ELF-1 (cell line): ENCODE results near the gene MRGPRX1.
"Not testable (repeated sequence)": the region's sequence is repeated elsewhere in the genome, so short reads cannot be mapped to it uniquely, and the experiment has no call there.

ENCODE experiments used
- DNase-seq: peaks from one replicate; pipeline ENCODE4 v3.0.0-alpha.2; 2016; ENCODE audit warnings: low read depth, low spot score

MRGPRX1 gene

DNA sequence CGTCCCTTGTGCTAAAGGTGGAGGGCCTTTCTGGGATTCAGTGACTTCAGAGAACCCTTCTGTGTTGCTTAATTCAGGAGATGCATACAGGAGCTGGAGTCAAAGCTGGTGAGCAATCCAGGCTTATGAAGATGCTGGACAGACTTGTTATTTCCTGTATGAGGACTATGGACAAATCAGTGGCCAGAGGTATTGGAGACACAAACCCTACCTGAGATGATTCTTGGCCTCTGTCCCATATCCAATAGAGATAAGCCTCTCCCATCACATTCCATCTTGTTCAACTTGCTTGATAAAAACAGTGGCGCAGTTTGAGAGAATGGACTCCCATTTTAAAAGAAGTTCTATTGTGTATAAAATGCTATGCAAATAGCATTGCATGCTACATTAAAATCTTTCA is at the start of gene MRGPRX1:
Gene MRGPRX1, minus strand, starts transcription at position 101 of the 400 bp plus-strand sequence. CDS start 4,630 bp downstream, outside the sequence.
- no peak for DNase-seq

GRCh38 chr11:18987454-18988231 is 48.4 kb upstream of the MRGPRX1 start:
- DNase-seq: no peak

DNA sequence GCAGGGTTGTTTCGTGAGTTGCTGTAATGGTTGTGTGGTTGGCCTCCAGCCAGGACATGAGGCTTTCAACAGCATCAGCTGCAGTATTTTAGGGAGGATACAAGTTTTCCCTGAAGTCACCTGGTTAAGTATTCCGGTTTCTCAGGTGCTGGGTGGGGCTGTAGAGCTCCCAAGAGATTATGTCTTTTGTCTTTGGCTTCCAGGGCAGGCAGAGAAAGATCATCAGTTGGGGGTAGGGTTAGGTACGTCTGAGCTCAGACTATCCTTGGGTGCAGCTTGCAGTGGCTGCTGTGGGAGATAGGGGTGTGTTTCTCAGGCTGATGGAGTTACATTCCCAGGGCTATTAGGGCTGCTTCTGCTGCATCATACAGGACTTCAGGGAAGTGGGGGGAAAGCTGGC is 47.5 kb upstream of the MRGPRX1 start:
- DNase-seq: no peak

DNA sequence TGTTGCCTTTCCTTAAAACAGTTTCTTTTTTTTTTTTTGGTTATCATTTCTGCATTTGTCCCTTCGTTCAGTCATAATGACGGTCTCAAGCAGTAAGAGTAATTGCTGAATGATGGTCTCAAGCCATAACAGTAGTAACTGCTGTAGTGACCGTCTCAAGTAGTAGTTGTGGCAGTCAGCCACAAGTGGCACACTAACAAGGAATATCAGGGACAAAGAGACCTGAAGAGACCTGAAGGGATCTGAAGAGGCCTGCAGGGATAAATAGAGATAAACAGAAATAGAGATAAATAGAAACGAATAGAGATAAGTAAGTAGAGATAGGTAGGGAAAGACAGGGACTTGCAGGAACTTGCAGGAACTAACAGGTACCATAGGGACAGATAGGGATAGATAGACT is 42.7 kb upstream of the MRGPRX1 start:
- DNase-seq: no peak

- no peak for DNase-seq
These were observed 35.0 kb upstream of the MRGPRX1 start for GRCh38 chr11:18974192-18974591.

GRCh38 chr11:18972336-18972735 is 33.1 kb upstream of the MRGPRX1 start:
- no peak for DNase-seq

GRCh38 chr11:18969720-18970119 is 30.5 kb upstream of the MRGPRX1 start:
- DNase-seq: no peak

DNA sequence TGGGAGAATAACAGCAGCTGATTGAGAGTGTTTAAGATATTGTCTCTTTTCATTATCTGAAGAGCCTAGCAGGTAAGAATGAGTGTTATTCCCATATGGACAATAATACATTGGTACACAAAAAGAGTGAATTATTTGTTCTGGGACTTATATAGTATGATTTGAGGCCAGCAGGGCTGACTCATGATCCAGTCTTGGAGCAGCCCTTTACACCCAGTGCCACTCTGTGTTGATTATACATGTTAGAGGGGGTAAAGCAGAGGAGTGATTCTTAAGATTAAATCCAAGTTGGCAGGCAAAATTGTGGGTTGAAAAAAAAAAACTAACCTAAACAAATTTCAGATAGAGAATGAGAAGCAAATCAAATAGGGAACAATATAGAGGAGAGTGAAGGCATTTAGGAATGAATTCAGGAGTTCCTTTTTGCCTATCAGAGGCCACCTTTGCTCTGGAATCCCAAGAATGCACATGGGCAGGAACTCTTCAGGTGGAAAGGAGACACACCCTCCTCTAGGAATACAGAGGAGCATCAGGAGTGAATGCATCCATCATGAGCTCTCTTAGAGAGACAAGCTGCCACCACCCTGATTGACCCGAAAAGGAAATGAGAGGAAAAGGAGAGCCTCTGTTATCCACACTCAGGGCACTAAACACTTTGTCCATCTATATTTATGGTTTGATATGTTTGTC is 19.2 kb upstream of the MRGPRX1 start:
- DNase-seq: peak; percentile 23

GRCh38 chr11:18956630-18957029 is 17.4 kb upstream of the MRGPRX1 start:
- DNase-seq: no peak

- DNase-seq: peak; percentile 32
These were observed 3.1 kb downstream of the MRGPRX1 start for GRCh38 chr11:18936002-18936673.

DNA sequence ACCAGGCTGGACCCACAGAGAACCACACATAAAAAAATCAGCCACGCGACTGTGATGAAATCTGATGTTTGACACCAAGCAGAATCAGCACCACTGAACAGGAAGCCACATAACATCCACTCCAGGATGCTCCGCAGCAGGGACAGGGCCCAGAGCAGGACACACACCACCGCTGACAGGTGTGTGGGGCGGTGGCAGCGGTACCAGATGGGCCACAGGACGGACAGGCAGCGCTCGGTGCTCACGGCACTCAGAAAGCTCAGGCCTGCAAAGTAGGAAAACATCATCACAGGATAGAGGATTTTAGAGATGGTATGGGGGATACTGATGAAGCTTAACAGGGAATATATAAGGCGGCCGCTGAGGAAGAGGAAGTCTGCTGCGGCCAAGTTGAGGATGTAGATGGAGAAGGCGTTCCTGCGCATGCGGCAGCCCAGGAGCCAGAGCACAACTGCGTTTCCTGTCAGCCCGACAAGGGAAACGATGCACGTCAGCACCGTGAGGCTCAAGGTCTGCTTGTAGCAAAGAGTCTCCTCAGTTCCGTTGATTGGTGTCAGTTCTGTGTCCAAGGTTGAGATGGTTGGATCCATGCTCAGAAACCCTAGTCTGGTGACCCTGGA is 4.9 kb downstream of the MRGPRX1 start:
- no peak for DNase-seq

DNA sequence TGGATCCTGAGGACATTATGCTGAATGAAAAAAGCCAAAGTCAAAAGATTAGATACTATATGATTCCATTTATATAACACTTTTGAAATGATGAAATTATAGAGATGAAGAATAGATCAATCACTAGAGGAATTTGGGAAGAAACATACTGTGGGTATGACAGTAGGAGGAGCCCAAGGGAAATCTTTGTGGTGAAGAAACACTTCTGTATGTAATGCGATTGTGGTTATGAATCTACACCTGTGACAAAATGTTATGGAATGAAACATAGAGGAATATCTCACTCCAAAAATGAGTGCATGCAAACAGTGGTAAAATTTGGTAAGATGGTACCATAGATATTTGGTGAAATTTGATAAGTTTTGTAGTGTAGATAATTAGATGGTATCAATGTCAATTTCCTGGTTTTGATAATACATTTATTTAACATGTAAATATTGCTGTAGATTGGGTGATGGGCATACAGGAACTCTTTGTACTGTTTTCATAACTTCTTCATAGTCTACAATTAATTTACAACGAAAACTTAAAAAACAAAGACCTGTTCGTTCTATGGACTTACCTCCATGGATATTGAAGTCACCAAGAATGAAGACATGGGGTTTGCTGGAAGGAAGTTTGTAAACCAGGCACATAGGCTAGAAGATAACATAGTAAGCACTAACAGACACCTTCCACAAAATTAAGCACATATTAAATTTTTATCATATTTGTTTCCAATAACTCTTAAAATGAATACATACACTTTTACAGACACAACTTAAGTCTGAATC is 11.5 kb downstream of the MRGPRX1 start:
- no peak for DNase-seq

DNA sequence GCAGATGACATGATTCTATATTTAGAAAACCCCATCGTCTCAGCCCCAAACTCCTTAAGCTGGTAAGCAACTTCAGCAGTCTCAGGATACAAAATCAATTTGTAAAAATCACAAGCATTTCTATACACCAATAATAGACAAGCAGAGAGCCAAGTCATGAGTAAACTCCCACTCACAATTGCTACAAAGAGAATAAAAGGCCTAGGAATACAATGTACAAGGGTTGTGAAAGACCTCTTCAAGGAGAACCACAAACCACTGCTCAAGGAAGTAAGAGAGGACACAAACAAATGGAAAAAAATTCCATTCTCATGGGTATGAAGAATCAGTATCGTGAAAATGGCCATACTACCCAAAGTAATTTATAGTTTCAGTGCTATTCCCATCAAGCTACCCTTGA is 13.8 kb downstream of the MRGPRX1 start:
- not testable (repeated sequence) for DNase-seq

DNA sequence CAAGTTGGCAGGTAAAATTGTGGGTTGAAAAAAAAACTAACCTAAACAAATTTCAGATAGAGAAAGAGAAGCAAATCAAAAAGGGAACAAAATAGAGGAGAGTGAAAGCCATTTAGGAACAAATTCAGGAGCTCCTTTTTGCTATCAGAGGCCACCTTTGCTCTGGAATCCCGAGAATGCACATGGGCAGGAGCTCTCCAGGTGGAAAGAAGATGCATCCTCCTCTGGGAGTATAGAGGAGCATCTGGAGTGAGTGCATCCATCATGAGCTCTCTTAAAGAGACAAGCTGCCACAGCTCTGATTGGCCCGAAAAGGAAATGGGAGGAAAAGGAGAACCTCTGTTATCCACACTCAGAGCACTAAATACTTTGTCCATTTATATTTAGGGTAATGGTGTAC is 26.3 kb downstream of the MRGPRX1 start:
- DNase-seq: no peak

DNA sequence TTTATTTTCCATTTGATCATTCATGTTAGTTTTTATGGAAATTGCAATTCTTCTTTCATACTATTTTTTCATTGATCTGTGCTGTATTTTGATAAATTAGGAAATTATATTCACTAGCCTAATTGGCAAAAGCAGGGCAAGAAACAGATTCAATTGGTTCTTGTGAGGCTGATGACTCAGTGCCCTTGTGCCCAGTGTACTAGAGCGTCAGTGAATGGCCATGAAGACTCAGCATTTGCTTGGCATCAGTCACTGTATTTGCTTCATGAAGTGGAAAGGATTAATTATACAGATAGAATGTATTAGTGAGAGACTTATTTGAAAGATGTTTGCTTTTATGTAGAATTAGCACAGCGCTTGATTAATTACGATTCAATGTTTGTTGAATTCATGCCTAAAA is 31.8 kb downstream of the MRGPRX1 start:
- DNase-seq: no peak

DNA sequence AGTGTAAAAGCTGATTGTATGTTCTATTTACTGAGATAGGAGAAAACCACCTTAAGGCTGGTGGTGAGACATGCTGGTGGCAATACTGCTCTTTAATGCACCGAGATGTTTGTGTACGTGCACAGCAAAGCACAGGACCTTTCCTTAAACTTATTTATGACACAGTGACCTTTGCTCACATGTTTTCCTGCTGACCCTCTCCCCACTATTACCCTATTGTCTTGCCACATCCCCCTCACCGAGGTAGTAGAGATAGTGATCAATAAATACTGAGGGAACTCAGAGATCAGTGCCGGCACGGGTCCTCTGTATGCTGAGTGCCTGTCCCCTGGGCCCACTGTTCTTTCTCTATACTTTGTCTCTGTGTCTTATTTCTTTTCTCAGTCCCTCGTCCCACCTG is 38.6 kb downstream of the MRGPRX1 start:
- DNase-seq: not testable (repeated sequence)

GRCh38 chr11:18900151-18900611 is 39.0 kb downstream of the MRGPRX1 start:
- DNase-seq: peak; percentile 72

DNA sequence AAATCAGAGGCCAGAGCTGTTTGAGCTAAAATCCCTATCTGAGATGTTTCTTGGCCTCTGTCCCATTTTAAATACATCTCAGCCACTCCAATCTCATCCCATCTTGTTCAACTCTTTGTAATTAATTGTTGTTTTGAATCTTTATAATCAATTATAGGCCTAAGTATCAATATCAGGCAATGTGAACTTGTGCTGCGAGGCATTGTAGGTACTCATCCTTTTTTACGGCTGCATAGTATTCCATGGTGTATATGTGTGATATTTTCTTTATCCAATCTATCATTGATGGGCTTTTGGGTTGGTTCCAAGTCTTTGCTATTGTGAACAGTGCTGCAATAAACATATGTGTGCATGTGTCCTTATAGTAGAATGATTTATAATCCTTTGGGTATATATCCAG is 47.5 kb downstream of the MRGPRX1 start:
- DNase-seq: not testable (repeated sequence)

GRCh38 chr11:18890615-18891014 is 48.6 kb downstream of the MRGPRX1 start:
- DNase-seq: no peak
